Renal pelvis (tissue), 4 donors: ENCODE results near the gene APOBEC3C. TPM values are rescaled to one million over a fixed set of nuclear protein-coding genes. Genes with fewer than 3 reads are reported as not detected.
"Not testable (repeated sequence)": the region's sequence is repeated elsewhere in the genome, so short reads cannot be mapped to it uniquely, and the experiment has no call there.

Experiments
- DNase-seq: peaks from one replicate; pipeline ENCODE4 v3.0.0-alpha.2; 2013
- polyA plus RNA-seq, 3 donors: library from polyadenylated mRNA; unstranded; fragments of 120-200 nt; gene quantifications; one replicate each; pipeline ENCODE4 v1.2.1, GENCODE V29; 2013; ENCODE audit not compliant: insufficient read length in 3 of 3

The APOBEC3C gene
- polyA plus RNA-seq, 3 donors: 9.1 to 10.8 (median 9.3) TPM

- DNase-seq: not testable (repeated sequence)
Observed at GRCh38 chr22:39051844-39052495, 37.9 kb downstream of the APOBEC3C start.

- no peak for DNase-seq
Observed at GRCh38 chr22:39055658-39056057, 41.6 kb downstream of the APOBEC3C start.

- DNase-seq: not testable (repeated sequence)
Observed at GRCh38 chr22:39061290-39061689, 47.2 kb downstream of the APOBEC3C start.

GRCh38 chr22:39061951-39062350 lies 47.9 kb downstream of the APOBEC3C start:
- DNase-seq: not testable (repeated sequence)

GRCh38 chr22:39063904-39064303 lies 49.8 kb downstream of the APOBEC3C start:
- not testable (repeated sequence) for DNase-seq

- DNase-seq: not testable (repeated sequence)
Observed at GRCh38 chr22:39066442-39067276, 52.6 kb downstream of the APOBEC3C start.

- no peak for DNase-seq
Observed at GRCh38 chr22:39068033-39068785, 54.2 kb downstream of the APOBEC3C start.

Other genes starting within 250 kb of the APOBEC3C start
- 10 to 100 TPM; 39.3 to 43.6 (median 40.4) TPM for gene DNAL4, start 220.1 kb upstream of the APOBEC3C start, polyA plus RNA-seq
- gene NPTXR, start 170.2 kb upstream of the APOBEC3C start, polyA plus RNA-seq: 1 to 10 TPM; 4.1 to 4.9 (median 4.4) TPM
- gene CBX6, start 142.0 kb upstream of the APOBEC3C start, polyA plus RNA-seq: 10 to 100 TPM; 43.7 to 46.4 (median 45.2) TPM
- under 1 TPM in 2 of 3 donors, not detected in 1; 0.11 to 0.25 TPM for gene APOBEC3A, start 56.6 kb upstream of the APOBEC3C start, polyA plus RNA-seq
- 1 to 10 TPM; 3.4 to 6.8 (median 6.7) TPM for gene APOBEC3B, start 31.9 kb upstream of the APOBEC3C start, polyA plus RNA-seq
- gene APOBEC3D, start 6.9 kb downstream of the APOBEC3C start, polyA plus RNA-seq: 1 to 10 TPM in 2 of 3 donors, under 1 TPM in 1; 0.57 to 2.7 (median 1.5) TPM
- 1 to 10 TPM; 7.4 to 8.7 (median 8.6) TPM for gene APOBEC3F, start 26.6 kb downstream of the APOBEC3C start, polyA plus RNA-seq
- 10 to 100 TPM in 1 of 3 donors, 1 to 10 TPM in 2; 6.5 to 11.4 (median 7.6) TPM for gene APOBEC3G, start 63.0 kb downstream of the APOBEC3C start, polyA plus RNA-seq
- gene APOBEC3H, start 83.0 kb downstream of the APOBEC3C start, polyA plus RNA-seq: under 1 TPM in 2 of 3 donors, not detected in 1; 0.09 to 0.36 TPM
- gene CBX7, start 138.4 kb downstream of the APOBEC3C start, polyA plus RNA-seq: 10 to 100 TPM in 2 of 3 donors, 1 to 10 TPM in 1; 8.0 to 12.8 (median 12.4) TPM
- gene PDGFB, start 230.7 kb downstream of the APOBEC3C start, polyA plus RNA-seq: 10 to 100 TPM; 14.6 to 17.9 (median 16.1) TPM